B cell (primary cell): Measurements from ENCODE around the gene STX8.

ENCODE experiments used
- EZH2 ChIP-seq: IDR thresholded peaks from 2 replicates; pipeline ENCODE4 v1.6.1; 2012; ENCODE audit warnings: borderline replicate concordance, low read depth, mild to moderate bottlenecking, moderate library complexity, low read length; ENCODE audit not compliant: insufficient read depth, poor library complexity, severe bottlenecking
- TF ChIP-seq, protein P1 (sequence below): fragments of 200-600 bp; IDR thresholded peaks from one replicate; pipeline ENCODE4 v1.8.0; 2022; ENCODE audit warnings: antibody characterized with exemption, mild to moderate bottlenecking

- TF ChIP-seq, protein P1, sequence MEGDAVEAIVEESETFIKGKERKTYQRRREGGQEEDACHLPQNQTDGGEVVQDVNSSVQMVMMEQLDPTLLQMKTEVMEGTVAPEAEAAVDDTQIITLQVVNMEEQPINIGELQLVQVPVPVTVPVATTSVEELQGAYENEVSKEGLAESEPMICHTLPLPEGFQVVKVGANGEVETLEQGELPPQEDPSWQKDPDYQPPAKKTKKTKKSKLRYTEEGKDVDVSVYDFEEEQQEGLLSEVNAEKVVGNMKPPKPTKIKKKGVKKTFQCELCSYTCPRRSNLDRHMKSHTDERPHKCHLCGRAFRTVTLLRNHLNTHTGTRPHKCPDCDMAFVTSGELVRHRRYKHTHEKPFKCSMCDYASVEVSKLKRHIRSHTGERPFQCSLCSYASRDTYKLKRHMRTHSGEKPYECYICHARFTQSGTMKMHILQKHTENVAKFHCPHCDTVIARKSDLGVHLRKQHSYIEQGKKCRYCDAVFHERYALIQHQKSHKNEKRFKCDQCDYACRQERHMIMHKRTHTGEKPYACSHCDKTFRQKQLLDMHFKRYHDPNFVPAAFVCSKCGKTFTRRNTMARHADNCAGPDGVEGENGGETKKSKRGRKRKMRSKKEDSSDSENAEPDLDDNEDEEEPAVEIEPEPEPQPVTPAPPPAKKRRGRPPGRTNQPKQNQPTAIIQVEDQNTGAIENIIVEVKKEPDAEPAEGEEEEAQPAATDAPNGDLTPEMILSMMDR, result no peak
- no peak for TF ChIP-seq EZH2
Observed at GRCh38 chr17:9424071-9424640, 151.5 kb downstream of the STX8 start.
